Stimulated activated CD4-positive, alpha-beta T cell treated with anti-CD3 and anti-CD28 coated beads, TNF-alpha, amount 100 ng/mL, for 48 hours (primary cell): ENCODE measurements around the gene RET.

Experiments
- DNase-seq, 3 donors: peaks; one replicate each; pipeline ENCODE4 v3.0.0-alpha.2; 2020; ENCODE audit warnings: low read depth in 3 of 3

Gene RET

GRCh38 chr10:43044448-43044921, 32.4 kb upstream of the RET start:
- DNase-seq: no peak

GRCh38 chr10:43044961-43045621, 31.8 kb upstream of the RET start:
- DNase-seq: no peak

GRCh38 chr10:43045631-43046287, 31.1 kb upstream of the RET start:
- no peak for DNase-seq

- no peak for DNase-seq
Measured at GRCh38 chr10:43046288-43046991, 30.4 kb upstream of the RET start.

GRCh38 chr10:43047288-43047970, 29.4 kb upstream of the RET start:
- no peak for DNase-seq

- DNase-seq: no peak
Measured at GRCh38 chr10:43048301-43049051, 28.4 kb upstream of the RET start.

- no peak for DNase-seq
Measured at GRCh38 chr10:43049081-43049551, 27.8 kb upstream of the RET start.

- DNase-seq: no peak
Measured at GRCh38 chr10:43050011-43050410, 26.9 kb upstream of the RET start.

GRCh38 chr10:43053825-43054224, 23.0 kb upstream of the RET start:
- DNase-seq: no peak

- DNase-seq: no peak
Measured at GRCh38 chr10:43054593-43054992, 22.3 kb upstream of the RET start.

GRCh38 chr10:43055217-43055616, 21.7 kb upstream of the RET start:
- DNase-seq: no peak

GRCh38 chr10:43055991-43056567, 20.8 kb upstream of the RET start:
- DNase-seq: no peak

GRCh38 chr10:43056568-43057011, 20.3 kb upstream of the RET start:
- no peak for DNase-seq

- no peak for DNase-seq
Measured at GRCh38 chr10:43057231-43057711, 19.6 kb upstream of the RET start.

- DNase-seq: no peak
Measured at GRCh38 chr10:43057831-43058340, 19.0 kb upstream of the RET start.

GRCh38 chr10:43058716-43059335, 18.0 kb upstream of the RET start:
- no peak for DNase-seq

- DNase-seq: no peak
Measured at GRCh38 chr10:43059336-43059720, 17.5 kb upstream of the RET start.

- DNase-seq: no peak
Measured at GRCh38 chr10:43059828-43060227, 17.0 kb upstream of the RET start.

GRCh38 chr10:43060291-43060690, 16.6 kb upstream of the RET start:
- DNase-seq: no peak

GRCh38 chr10:43061331-43061730, 15.5 kb upstream of the RET start:
- DNase-seq: no peak
